Measurements from ENCODE around the gene POLE4.
A peak's percentile ranks its signal among the peaks of the same experiment; 100 is the strongest.

Gene POLE4

DNA sequence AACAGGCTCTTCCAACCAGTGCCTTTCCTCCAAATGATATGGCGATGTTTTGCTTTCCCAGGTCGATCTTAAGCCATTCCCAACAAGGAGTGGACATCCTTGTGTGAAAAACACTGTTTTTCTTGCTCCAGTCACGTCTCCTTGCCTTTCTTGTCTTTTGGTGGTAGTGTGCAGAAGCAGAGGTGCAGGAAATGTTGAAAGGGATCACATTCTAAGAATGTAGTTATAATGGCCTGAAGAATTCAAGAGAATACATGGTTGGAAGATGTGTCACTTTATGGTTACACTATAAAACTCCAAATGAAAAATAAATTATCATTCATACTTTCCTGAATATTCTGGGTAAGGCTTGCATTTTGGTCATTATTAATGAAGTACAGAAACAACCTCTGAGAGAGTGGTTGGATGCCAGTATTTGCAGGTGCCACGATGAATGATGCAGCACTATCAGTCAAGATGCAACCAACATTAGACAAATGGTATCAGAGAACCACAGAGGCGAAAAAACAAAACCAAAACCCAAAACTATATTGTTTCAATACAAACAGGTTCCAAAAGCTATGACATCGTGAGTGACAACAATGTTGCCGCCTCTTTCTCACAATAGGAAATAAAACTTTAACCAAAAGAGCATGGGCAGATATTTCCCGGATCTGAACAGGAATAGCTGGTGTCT, 27.5 kb upstream of the POLE4 start:
- Mint-ChIP-seq H3K36me3 (no peaks in the 10 kb centered on the region), H3K4me3 (no peak overlapping the region), H3K4me1 (peaks cover 6% of the 10 kb centered on the region), H3K27ac (no peak overlapping the region), H3K9me3 (no peaks in the 10 kb centered on the region)
- DNase-seq (ENCODE audit: low spot score in 2 of 2) (no peak), ATAC-seq (no peak)

GRCh38 chr2:74931940-74932339, 26.5 kb upstream of the POLE4 start:
- Mint-ChIP-seq H3K27ac (no peak overlapping the region), H3K36me3 (no peaks in the 10 kb centered on the region), H3K4me1 (peaks cover 6% of the 10 kb centered on the region), H3K4me3 (no peak overlapping the region), H3K9me3 (no peaks in the 10 kb centered on the region)
- ATAC-seq, result no peak
- no peak for DNase-seq (ENCODE audit: low spot score in 2 of 2)

- Mint-ChIP-seq H3K36me3 (no peaks in the 10 kb centered on the region), H3K9me3 (no peaks in the 10 kb centered on the region), H3K27ac (no peak overlapping the region), H3K4me1 (peaks cover 6% of the 10 kb centered on the region), H3K4me3 (no peak overlapping the region)
- ATAC-seq, result no peak
- no peak for DNase-seq (ENCODE audit: low spot score in 2 of 2)
Observed at GRCh38 chr2:74935975-74936391, 22.5 kb upstream of the POLE4 start.

DNA sequence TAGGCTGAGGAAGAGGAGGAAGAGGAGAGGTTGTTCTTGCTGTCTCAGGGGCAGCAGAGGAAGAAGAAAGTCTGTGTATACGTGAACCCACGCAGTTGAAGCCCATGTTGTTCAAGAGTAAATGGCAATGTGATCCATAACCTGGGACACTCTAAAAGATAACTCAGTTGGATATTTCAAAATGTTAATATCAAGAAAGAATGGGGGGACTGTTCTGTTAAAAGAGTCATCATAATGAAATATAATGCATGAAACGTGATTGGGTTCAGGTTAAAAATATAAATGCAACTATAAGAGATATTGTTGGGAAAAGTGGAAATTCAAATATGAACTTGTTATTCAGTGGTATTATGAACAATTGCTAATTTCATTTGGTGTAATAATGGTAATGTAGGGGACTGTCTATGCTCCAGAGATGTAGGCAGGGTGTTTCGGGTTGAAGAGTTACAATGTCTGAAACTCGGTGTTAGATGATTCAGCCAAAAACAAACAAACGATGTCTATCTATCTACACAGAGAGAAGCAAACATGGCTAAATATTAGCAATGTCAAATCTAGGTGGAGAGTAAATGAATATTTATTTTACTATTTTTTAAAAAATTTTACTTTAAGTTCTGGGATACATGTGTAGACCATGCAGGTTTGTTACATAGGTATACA, 21.1 kb upstream of the POLE4 start:
- no peak overlapping the region for H3K4me3 Mint-ChIP-seq
- no peaks in the 10 kb centered on the region for H3K9me3 Mint-ChIP-seq
- peak overlapping the region; percentile 59 for H3K27ac Mint-ChIP-seq
- DNase-seq (ENCODE audit: low spot score in 2 of 2) (no peak), ATAC-seq (no peak)
- no peaks in the 10 kb centered on the region for H3K36me3 Mint-ChIP-seq
- H3K4me1 Mint-ChIP-seq, result no peaks in the 10 kb centered on the region

DNA sequence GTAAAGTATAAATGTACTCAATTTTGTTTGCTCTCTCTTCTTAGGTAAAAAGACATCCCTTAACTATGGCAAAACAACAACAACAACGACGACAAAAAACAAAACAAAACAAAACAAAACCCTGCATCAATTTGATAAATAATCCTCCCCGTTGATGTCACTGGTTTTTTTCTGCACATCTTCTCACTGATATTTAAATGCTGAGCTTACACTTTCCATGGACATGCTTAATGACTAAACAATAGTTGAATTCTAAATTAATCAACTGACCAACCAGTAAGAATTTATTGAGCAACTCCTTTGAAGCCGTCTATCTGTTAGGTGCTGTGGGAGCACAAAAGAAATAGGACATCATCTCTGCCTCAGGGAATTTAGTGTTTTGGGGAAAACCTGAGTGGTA, 20.2 kb upstream of the POLE4 start:
- no peak overlapping the region for H3K4me3 Mint-ChIP-seq
- no peak for DNase-seq (ENCODE audit: low spot score in 2 of 2)
- H3K27ac Mint-ChIP-seq, result no peak overlapping the region
- peaks cover 1% of the 10 kb centered on the region for H3K4me1 Mint-ChIP-seq
- no peak for ATAC-seq
- no peaks in the 10 kb centered on the region for H3K9me3 Mint-ChIP-seq
- no peaks in the 10 kb centered on the region for H3K36me3 Mint-ChIP-seq

DNA sequence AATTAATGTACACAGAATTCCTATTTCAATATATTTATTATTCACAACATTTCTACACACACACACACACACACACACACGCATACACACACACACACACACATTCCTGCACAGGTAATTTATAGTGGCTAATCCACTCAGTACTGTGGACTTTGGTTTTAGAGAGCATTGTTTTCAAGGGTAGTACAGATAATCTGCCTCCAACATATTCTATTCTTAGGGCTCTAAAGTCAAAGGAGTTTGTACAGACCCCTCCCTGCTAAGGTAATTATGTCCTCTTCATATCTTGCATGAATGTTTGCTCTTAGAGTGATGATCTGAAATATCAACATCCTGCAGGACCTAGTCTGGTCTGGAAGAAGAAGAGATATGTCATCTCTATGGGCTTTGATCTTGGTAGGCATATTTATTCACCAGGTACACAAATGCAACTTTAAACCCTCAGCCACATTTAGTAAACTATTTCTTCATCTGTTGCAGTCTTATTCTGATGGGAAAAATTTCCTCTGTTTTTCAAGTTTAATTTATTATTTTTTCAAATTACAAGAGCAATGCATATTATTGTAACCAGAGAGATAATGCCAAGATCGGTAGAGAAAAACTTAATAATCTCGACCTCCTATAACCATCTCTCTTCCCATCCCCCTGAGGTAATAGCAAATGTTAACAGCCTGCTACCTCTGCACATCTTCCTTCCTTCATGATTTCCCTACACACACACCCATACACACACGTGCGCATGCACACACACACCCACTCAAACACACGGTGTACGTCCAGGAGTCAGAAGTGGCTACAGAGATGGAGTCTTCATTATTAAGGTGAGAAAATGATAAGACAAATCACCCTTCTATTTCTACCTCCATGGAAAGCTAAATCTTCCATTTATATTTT, 18.3 kb upstream of the POLE4 start:
- ATAC-seq (no peak), DNase-seq (ENCODE audit: low spot score in 2 of 2) (no peak)
- Mint-ChIP-seq H3K36me3 (no peaks in the 10 kb centered on the region), H3K4me3 (no peak overlapping the region), H3K4me1 (peaks cover 12% of the 10 kb centered on the region), H3K27ac (no peak overlapping the region), H3K9me3 (no peaks in the 10 kb centered on the region)

DNA sequence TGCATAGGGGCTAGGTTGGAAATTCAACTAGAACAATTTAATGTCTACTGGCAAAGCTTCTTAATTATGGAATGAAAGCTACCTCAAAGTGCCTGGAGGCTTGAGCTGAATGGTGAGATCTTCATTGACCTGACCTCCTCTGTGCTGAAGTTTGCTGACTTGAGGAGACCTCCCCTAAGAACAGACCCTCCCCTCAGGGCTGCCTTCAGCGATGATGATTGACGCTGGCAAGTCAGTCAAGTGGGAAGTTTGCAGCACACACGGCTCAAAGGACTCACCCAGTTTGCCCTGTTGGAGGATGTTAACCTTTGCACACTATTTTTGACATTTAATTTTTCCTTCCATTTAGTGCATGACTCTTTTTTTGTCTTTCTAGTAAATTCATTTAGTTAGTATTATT, 17.2 kb upstream of the POLE4 start:
- no peak overlapping the region for H3K27ac Mint-ChIP-seq
- H3K4me3 Mint-ChIP-seq, result no peak overlapping the region
- no peaks in the 10 kb centered on the region for H3K9me3 Mint-ChIP-seq
- ATAC-seq (no peak), DNase-seq (ENCODE audit: low spot score in 2 of 2) (no peak)
- H3K36me3 Mint-ChIP-seq, result no peaks in the 10 kb centered on the region
- H3K4me1 Mint-ChIP-seq, result peaks cover 21% of the 10 kb centered on the region

- DNase-seq (ENCODE audit: low spot score in 2 of 2) (no peak), ATAC-seq (no peak)
- Mint-ChIP-seq H3K27ac (no peak overlapping the region), H3K9me3 (no peaks in the 10 kb centered on the region), H3K4me3 (no peak overlapping the region), H3K36me3 (no peaks in the 10 kb centered on the region), H3K4me1 (peaks cover 21% of the 10 kb centered on the region)
Observed at GRCh38 chr2:74942263-74942662, 16.2 kb upstream of the POLE4 start.

DNA sequence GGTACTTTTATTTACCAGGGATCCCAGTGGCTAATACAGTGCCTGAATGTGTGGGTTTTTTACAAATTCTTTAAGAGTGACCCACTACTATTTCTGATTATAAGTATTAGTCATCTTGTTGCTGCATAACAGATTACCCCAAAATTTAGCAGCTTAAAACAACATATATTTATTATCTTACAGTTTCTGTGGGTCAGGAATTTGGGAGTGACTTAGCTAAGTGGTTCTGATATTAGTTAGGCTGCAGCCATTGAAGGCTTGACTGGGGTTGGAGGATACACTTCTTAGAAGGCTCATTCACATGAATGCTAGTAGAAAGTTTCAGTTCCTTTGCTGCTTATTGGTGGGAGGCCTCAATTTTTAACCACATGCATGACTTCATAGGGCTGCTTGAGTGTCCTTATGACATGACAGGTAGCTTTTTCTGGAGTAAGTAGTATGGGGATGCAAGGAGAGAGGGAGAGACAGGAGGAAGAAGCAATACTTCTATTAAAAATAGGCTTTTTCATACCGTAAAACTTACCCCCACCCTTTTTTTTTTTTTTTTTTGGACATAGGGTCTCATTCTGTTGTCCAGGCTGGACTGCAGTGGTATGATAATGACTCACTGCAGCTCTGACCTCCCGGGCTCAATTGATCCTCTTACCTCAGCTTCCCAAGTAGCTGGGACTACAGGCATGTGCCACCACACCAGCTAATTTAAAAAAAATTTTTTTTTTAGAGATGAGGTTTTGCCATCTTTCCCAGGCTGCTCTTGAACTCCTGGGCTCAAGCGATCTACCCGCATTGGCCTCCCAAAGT, 13.3 kb upstream of the POLE4 start:
- H3K4me3 Mint-ChIP-seq, result no peak overlapping the region
- ATAC-seq, result peak; percentile 99
- no peaks in the 10 kb centered on the region for H3K9me3 Mint-ChIP-seq
- no peak overlapping the region for H3K27ac Mint-ChIP-seq
- peaks cover 33% of the 10 kb centered on the region for H3K4me1 Mint-ChIP-seq
- DNase-seq (ENCODE audit: low spot score in 2 of 2), result no peak
- peaks cover 4% of the 10 kb centered on the region for H3K36me3 Mint-ChIP-seq

- peaks cover 4% of the 10 kb centered on the region for H3K36me3 Mint-ChIP-seq
- H3K4me1 Mint-ChIP-seq, result peaks cover 36% of the 10 kb centered on the region
- no peak for DNase-seq (ENCODE audit: low spot score in 2 of 2)
- H3K27ac Mint-ChIP-seq, result no peak overlapping the region
- no peak overlapping the region for H3K4me3 Mint-ChIP-seq
- H3K9me3 Mint-ChIP-seq, result no peaks in the 10 kb centered on the region
- ATAC-seq, result no peak
Observed at GRCh38 chr2:74945788-74946331, 12.6 kb upstream of the POLE4 start.

DNA sequence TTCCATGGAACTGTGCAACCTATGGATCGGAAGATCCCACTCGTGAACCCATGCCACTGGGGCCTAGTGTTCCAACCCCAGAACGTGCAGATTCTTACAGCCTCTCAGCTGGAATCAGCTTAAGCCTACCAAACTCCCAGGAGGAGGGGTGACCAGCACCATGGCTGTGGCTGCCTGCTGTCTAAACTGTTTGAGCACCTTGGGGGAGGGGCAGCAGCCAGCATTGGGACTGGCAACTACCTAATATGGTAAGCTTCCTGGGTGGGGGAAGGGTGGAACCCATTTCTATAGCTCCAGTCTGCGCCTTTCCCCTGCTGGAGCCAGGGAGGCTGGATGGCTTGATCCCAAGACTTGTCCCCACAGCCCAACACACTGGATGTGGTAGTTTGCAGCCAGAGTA, 10.7 kb upstream of the POLE4 start:
- no peak for ATAC-seq
- Mint-ChIP-seq H3K36me3 (peaks cover 4% of the 10 kb centered on the region), H3K27ac (no peak overlapping the region), H3K9me3 (no peaks in the 10 kb centered on the region), H3K4me1 (peaks cover 40% of the 10 kb centered on the region), H3K4me3 (no peak overlapping the region)
- no peak for DNase-seq (ENCODE audit: low spot score in 2 of 2)

- DNase-seq (ENCODE audit: low spot score in 2 of 2) (no peak), ATAC-seq (no peak)
- peaks cover 4% of the 10 kb centered on the region for H3K36me3 Mint-ChIP-seq
- H3K27ac Mint-ChIP-seq, result no peak overlapping the region
- no peaks in the 10 kb centered on the region for H3K9me3 Mint-ChIP-seq
- peaks cover 36% of the 10 kb centered on the region for H3K4me1 Mint-ChIP-seq
- H3K4me3 Mint-ChIP-seq, result no peak overlapping the region
Observed at GRCh38 chr2:74948779-74949178, 9.7 kb upstream of the POLE4 start.

DNA sequence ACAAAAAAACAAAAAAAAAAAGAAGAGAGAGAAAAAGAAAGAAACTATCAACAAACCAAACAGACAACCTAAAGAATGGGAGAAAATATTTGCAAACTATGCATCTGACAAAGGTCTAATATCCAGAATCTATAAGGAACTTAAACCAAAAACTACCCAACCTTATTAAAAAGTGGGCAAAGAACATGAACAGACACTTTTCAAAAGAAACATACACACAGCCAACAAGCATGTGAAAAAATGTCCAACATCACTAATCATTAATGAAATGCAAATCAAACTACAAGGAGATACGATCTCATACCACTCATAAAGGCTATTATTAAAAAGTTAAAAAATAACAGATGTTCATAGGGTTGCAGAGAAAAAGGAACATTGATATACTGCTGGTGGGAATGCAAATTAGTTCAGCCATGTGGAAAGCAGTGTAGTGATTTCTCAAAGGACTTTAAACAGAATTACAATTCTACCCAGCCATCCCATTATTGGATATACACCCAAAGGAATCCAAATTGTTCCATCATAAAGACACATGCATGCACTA, 7.2 kb upstream of the POLE4 start:
- Mint-ChIP-seq H3K4me3 (no peak overlapping the region), H3K36me3 (peaks cover 4% of the 10 kb centered on the region), H3K9me3 (no peaks in the 10 kb centered on the region), H3K4me1 (peaks cover 38% of the 10 kb centered on the region), H3K27ac (no peak overlapping the region)
- no peak for DNase-seq (ENCODE audit: low spot score in 2 of 2)
- ATAC-seq, result no peak

- H3K27ac Mint-ChIP-seq, result peak overlapping the region; percentile 15
- peaks cover 4% of the 10 kb centered on the region for H3K36me3 Mint-ChIP-seq
- DNase-seq (ENCODE audit: low spot score in 2 of 2) (no peak), ATAC-seq (no peak)
- H3K4me1 Mint-ChIP-seq, result peaks cover 40% of the 10 kb centered on the region
- no peaks in the 10 kb centered on the region for H3K9me3 Mint-ChIP-seq
- H3K4me3 Mint-ChIP-seq, result no peak overlapping the region
Observed at GRCh38 chr2:74952575-74952974, 5.9 kb upstream of the POLE4 start.

Measured in stimulated activated effector memory CD8-positive, alpha-beta T cell treated with anti-CD3 and anti-CD28 coated beads, Interleukin-12 subunit alpha, Interleukin-12 subunit beta, amount 100 ng/mL, for 72 hours (primary cell).